DOHH2 (cell line): ENCODE data around the gene NME9.

Experiments
- H3F3A ChIP-seq: fragments of 200-600 bp; sonication (generic), shearing (Covaris generic); 2 replicates; pipeline ENCODE4 v1.6.0; 2016; ENCODE audit warnings: antibody characterized with exemption, mild to moderate bottlenecking; ENCODE audit not compliant: control insufficient read depth, insufficient read depth
- H3K27ac ChIP-seq: fragments of 200-600 bp; sonication (generic); 2 replicates; pipeline ENCODE4 v1.5.1; 2014; ENCODE audit warnings: low read depth, mild to moderate bottlenecking, low read length, moderate library complexity
- H3K27me3 ChIP-seq: fragments of 200-600 bp; sonication (generic); 2 replicates; pipeline ENCODE4 v1.6.1; 2014; ENCODE audit warnings: mild to moderate bottlenecking, low read length, mixed read lengths; ENCODE audit not compliant: control insufficient read depth
- H3K36me3 ChIP-seq: fragments of 200-600 bp; sonication (generic); 2 replicates; pipeline ENCODE4 v1.6.1; 2014; ENCODE audit warnings: mild to moderate bottlenecking, low read length, moderate library complexity, mixed read lengths; ENCODE audit not compliant: control insufficient read depth
- H3K4me1 ChIP-seq: fragments of 200-600 bp; sonication (generic); 2 replicates; pipeline ENCODE4 v1.6.1; 2014; ENCODE audit warnings: mild to moderate bottlenecking, low read length, mixed read lengths; ENCODE audit not compliant: control insufficient read depth
- H3K4me2 ChIP-seq: fragments of 200-600 bp; sonication (generic); 2 replicates; pipeline ENCODE4 v1.6.0; 2014; ENCODE audit warnings: mild to moderate bottlenecking, low read length, moderate library complexity
- H3K4me3 ChIP-seq: fragments of 200-600 bp; sonication (generic); 2 replicates; pipeline ENCODE4 v1.5.1; 2014; ENCODE audit warnings: mild to moderate bottlenecking, low read length, mixed read lengths
- H3K79me2 ChIP-seq: fragments of 200-600 bp; sonication (generic); 2 replicates; pipeline ENCODE4 v1.6.1; 2014; ENCODE audit warnings: mild to moderate bottlenecking, low read length, mixed read lengths; ENCODE audit not compliant: control insufficient read depth
- H3K9me2 ChIP-seq: fragments of 200-600 bp; sonication (generic); replicated peaks from 2 replicates; pipeline ENCODE4 v1.6.1; 2014; ENCODE audit warnings: mild to moderate bottlenecking, low read length, mixed read lengths; ENCODE audit not compliant: control insufficient read depth
- H3K9me3 ChIP-seq: fragments of 200-600 bp; sonication (generic); 2 replicates; pipeline ENCODE4 v1.6.1; 2014; ENCODE audit warnings: antibody characterized with exemption, low read length, mixed read lengths; ENCODE audit not compliant: control insufficient read depth, insufficient read depth
- H4K20me1 ChIP-seq: fragments of 200-600 bp; sonication (generic); 2 replicates; pipeline ENCODE4 v1.6.0; 2014; ENCODE audit warnings: low read depth, mild to moderate bottlenecking, antibody characterized with exemption, low read length, moderate library complexity; ENCODE audit not compliant: control insufficient read depth, insufficient read depth
- CTCF ChIP-seq: fragments of 200-600 bp; sonication (generic); IDR thresholded peaks from one replicate; pipeline ENCODE4 v1.5.1; 2014; ENCODE audit warnings: antibody characterized with exemption, mild to moderate bottlenecking, low read depth, low read length; ENCODE audit not compliant: poor library complexity, severe bottlenecking
- EZH2phosphoT487 ChIP-seq: fragments of 200-600 bp; sonication (generic); IDR thresholded peaks from 2 replicates; pipeline ENCODE4 v1.6.1; 2017; ENCODE audit warnings: borderline replicate concordance, mild to moderate bottlenecking, antibody characterized with exemption, low read length, moderate library complexity, mixed read lengths

NME9 gene

GRCh38 chr3:138289260-138289659 is 40.4 kb downstream of the NME9 start:
- no peaks in the 10 kb centered on the region for H3K9me3 ChIP-seq
- H3K4me1 ChIP-seq: no peaks in the 10 kb centered on the region
- no peak for TF ChIP-seq EZH2phosphoT487
- no peak for TF ChIP-seq CTCF
- H3K27me3 ChIP-seq: no peaks in the 10 kb centered on the region
- H3K4me2 ChIP-seq: no peak overlapping the region
- no peak overlapping the region for H3K4me3 ChIP-seq
- no peak overlapping the region for H3K27ac ChIP-seq
- no peaks in the 10 kb centered on the region for H3F3A ChIP-seq
- H4K20me1 ChIP-seq: no peaks in the 10 kb centered on the region
- H3K9me2 ChIP-seq: no peaks in the 10 kb centered on the region
- H3K79me2 ChIP-seq: no peaks in the 10 kb centered on the region
- H3K36me3 ChIP-seq: peaks cover 54% of the 10 kb centered on the region

- Histone ChIP-seq H3K27ac (no peak overlapping the region), H3K9me2 (no peaks in the 10 kb centered on the region), H3K79me2 (no peaks in the 10 kb centered on the region), H3K4me1 (no peaks in the 10 kb centered on the region), H3K9me3 (no peaks in the 10 kb centered on the region), H3K27me3 (no peaks in the 10 kb centered on the region), H3K4me2 (no peak overlapping the region), H3K4me3 (no peak overlapping the region), H3K36me3 (peaks cover 40% of the 10 kb centered on the region), H3F3A (no peaks in the 10 kb centered on the region), H4K20me1 (no peaks in the 10 kb centered on the region)
- no peak for TF ChIP-seq CTCF
- no peak for TF ChIP-seq EZH2phosphoT487
Observed at GRCh38 chr3:138284957-138285477, 44.6 kb downstream of the NME9 start.

- H3K27ac ChIP-seq: no peak overlapping the region
- no peak overlapping the region for H3K4me3 ChIP-seq
Observed at GRCh38 chr3:138284079-138284478, 45.6 kb downstream of the NME9 start.

More at GRCh38 chr3:138284079-138284478, 45.6 kb downstream of the NME9 start:
- H3K27me3 ChIP-seq: no peaks in the 10 kb centered on the region
- no peak for TF ChIP-seq CTCF
- TF ChIP-seq EZH2phosphoT487: no peak
- no peaks in the 10 kb centered on the region for H3K4me1 ChIP-seq
- H3F3A ChIP-seq: no peaks in the 10 kb centered on the region
- H3K9me3 ChIP-seq: no peaks in the 10 kb centered on the region
- H4K20me1 ChIP-seq: no peaks in the 10 kb centered on the region
- no peaks in the 10 kb centered on the region for H3K79me2 ChIP-seq
- H3K9me2 ChIP-seq: no peaks in the 10 kb centered on the region
- peaks cover 32% of the 10 kb centered on the region for H3K36me3 ChIP-seq
- no peak overlapping the region for H3K4me2 ChIP-seq
